Lung (tissue), 12 donors: ENCODE measurements around the gene KANK3. TPM values are rescaled to one million over a fixed set of nuclear protein-coding genes. Genes with fewer than 3 reads are reported as not detected.
"Not testable (repeated sequence)": the region's sequence is repeated elsewhere in the genome, so short reads cannot be mapped to it uniquely, and the experiment has no call there.

Experiments used
- ATAC-seq: fragments of 200-7000 bp; cut with Tn5 transposase; one replicate; pipeline ENCODE4 v1.9.1; 2020; ENCODE audit warnings: moderate number of reproducible peaks; ENCODE audit not compliant: insufficient read depth, low FRiP score
- DNase-seq, 3 donors: peaks; one replicate each; pipeline ENCODE4 v3.0.0-alpha.2; 2013 to 2017
- H3K27ac ChIP-seq, 2 donors: one replicate each; pipeline ENCODE4 v1.5.1; 2013; ENCODE audit warnings: mild to moderate bottlenecking in 2 of 2, moderate library complexity in 2 of 2, control low read depth in 1 of 2, inconsistent platforms in 1 of 2, low read depth in 1 of 2, low read length in 1 of 2
- H3K27me3 ChIP-seq, 3 donors: one replicate each; pipeline ENCODE4 v1.5.1; 2013; ENCODE audit warnings: low read length in 2 of 3; ENCODE audit not compliant: control insufficient read depth in 3 of 3, insufficient read depth in 3 of 3
- H3K36me3 ChIP-seq, 4 donors: one replicate each; pipeline ENCODE4 v1.5.1; 2013; ENCODE audit warnings: low read length in 4 of 4, mild to moderate bottlenecking in 1 of 4, moderate library complexity in 1 of 4; ENCODE audit not compliant: control insufficient read depth in 4 of 4, insufficient read depth in 4 of 4
- H3K4me1 ChIP-seq, 5 donors: one replicate each; pipeline ENCODE4 v1.5.1; 2013; ENCODE audit warnings: low read length in 5 of 5, mild to moderate bottlenecking in 2 of 5, moderate library complexity in 1 of 5; ENCODE audit not compliant: control insufficient read depth in 5 of 5, insufficient read depth in 5 of 5
- H3K4me3 ChIP-seq: one replicate; pipeline ENCODE4 v1.5.1; 2013; ENCODE audit warnings: mild to moderate bottlenecking, control low read depth, moderate library complexity
- H3K9ac ChIP-seq, 2 donors: one replicate each; pipeline ENCODE4 v1.5.1; 2013; ENCODE audit warnings: low read length in 2 of 2, control low read depth in 1 of 2; ENCODE audit not compliant: insufficient read depth in 1 of 2
- H3K9me3 ChIP-seq, 4 donors: one replicate each; pipeline ENCODE4 v1.5.1; 2013; ENCODE audit warnings: low read length in 3 of 4, mild to moderate bottlenecking in 1 of 4, moderate library complexity in 1 of 4; ENCODE audit not compliant: control insufficient read depth in 4 of 4, insufficient read depth in 3 of 4
- WGBS, 2 donors: extraction: QIAGEN DNeasy Blood & Tissue Kit; methylation state at CpG; one replicate each; pipeline ENCODE4 v1.1.7; 2013; 5-methylcytosine and 5-hydroxymethylcytosine counted together
- polyA plus RNA-seq, 2 donors: library from polyadenylated mRNA; stranded (reverse); fragments of 200-250 nt; gene quantifications; one replicate each; pipeline ENCODE4 v1.2.1, GENCODE V29; 2013
- total RNA-seq, 2 donors: library from RNA; depleted of rRNA in 1 of 2; stranded (reverse); fragments of >200 nt in 1 of 2; gene quantifications; one replicate each; pipeline ENCODE4 v1.2.1, GENCODE V29; 2014 to 2021
- TF ChIP-seq, protein P1 (sequence below): IDR thresholded peaks from 2 replicates; pipeline ENCODE4 v1.5.1; 2012; ENCODE audit warnings: mild to moderate bottlenecking; ENCODE audit errors: control extremely low read depth, extremely low read depth
- donor health status: control.
- donor health status: control.
- donor health status: Bipolar disorder and iron deficiency.
- donor health status: healthy.
- donor health status: DM: yes; HTN: yes; CAD: no.

The KANK3 gene
- total and polyA plus RNA-seq, 4 donors = 24.0 to 42.3 (median 26.7) TPM

- Histone ChIP-seq H3K27ac (peak overlapping the region in 1 of 2 donors; percentile 15), H3K9ac (no peak overlapping the region)
- 42% methylated on average over 11 of the region's 11 CpGs for WGBS, 2 donors
Measured at GRCh38 chr19:8343483-8343844, 402 bp upstream of the KANK3 start.

DNA sequence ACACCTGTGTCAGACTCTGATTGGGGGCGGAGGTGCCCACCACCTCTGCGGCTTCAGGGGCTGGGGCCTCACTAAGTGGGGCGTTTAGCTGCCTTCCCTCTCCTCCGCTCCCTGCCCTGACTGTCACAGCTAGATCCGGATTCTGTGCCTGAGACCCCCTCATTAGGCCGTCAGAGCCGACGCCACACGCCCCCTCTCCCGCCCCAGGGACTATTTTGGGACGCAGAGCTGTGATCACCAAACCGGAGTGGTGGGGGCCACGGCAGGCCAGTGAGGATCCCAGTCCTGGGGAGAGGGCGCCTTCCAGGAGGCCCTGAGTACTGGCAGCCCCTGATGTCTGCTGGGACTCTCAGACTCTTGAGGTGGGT, 762 bp downstream of the KANK3 start:
- Histone ChIP-seq H3K27me3 (peaks cover 0 to 13% (median 12%) of the 10 kb centered on the region in 3 donors), H3K4me1 (peaks cover 0 to 12% (median 6%) of the 10 kb centered on the region in 5 donors), H3K4me3 (peak overlapping the region; percentile 77), H3K36me3 (no peaks in the 10 kb centered on the region), H3K27ac (peak overlapping the region; percentile 85 to 97), H3K9me3 (no peaks in the 10 kb centered on the region), H3K9ac (no peak overlapping the region)
- 19 to 23% methylated on average over 14 of the region's 14 CpGs for WGBS, 2 donors
- no peak for DNase-seq
- TF ChIP-seq, protein P1, sequence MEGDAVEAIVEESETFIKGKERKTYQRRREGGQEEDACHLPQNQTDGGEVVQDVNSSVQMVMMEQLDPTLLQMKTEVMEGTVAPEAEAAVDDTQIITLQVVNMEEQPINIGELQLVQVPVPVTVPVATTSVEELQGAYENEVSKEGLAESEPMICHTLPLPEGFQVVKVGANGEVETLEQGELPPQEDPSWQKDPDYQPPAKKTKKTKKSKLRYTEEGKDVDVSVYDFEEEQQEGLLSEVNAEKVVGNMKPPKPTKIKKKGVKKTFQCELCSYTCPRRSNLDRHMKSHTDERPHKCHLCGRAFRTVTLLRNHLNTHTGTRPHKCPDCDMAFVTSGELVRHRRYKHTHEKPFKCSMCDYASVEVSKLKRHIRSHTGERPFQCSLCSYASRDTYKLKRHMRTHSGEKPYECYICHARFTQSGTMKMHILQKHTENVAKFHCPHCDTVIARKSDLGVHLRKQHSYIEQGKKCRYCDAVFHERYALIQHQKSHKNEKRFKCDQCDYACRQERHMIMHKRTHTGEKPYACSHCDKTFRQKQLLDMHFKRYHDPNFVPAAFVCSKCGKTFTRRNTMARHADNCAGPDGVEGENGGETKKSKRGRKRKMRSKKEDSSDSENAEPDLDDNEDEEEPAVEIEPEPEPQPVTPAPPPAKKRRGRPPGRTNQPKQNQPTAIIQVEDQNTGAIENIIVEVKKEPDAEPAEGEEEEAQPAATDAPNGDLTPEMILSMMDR = no peak
- ATAC-seq = no peak

More at GRCh38 chr19:8343483-8343844, 402 bp upstream of the KANK3 start:
- no peaks in the 10 kb centered on the region for H3K36me3 ChIP-seq
- peaks cover 0 to 12% (median 2%) of the 10 kb centered on the region in 5 donors for H3K4me1 ChIP-seq
- no peak for ATAC-seq
- DNase-seq = no peak
- H3K9me3 ChIP-seq = no peaks in the 10 kb centered on the region
- no peak overlapping the region for H3K4me3 ChIP-seq
- peaks cover 0 to 8% (median 7%) of the 10 kb centered on the region in 3 donors for H3K27me3 ChIP-seq
- TF ChIP-seq, protein P1 = no peak

DNA sequence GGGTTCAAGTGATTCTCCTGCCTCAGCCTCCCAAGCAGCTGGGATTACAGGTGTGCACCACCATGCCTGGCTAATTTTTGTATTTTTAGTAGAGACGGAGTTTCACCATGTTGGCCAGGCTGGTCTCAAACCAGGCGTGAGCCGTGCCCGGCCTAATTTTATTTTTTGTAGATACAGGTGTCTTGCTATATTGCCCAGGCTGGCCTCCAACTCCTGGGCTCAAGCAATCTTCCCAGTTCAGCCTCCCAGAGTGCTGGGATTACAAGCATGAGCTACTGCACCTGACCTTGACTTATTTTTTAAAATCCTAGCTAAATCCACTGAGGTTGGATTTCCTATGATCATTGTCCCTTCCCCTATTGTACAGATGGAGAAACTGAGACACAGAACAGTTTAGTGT, 1.6 kb downstream of the KANK3 start:
- not testable (repeated sequence) for ATAC-seq, H3K36me3 ChIP-seq, DNase-seq, H3K4me3 ChIP-seq, H3K9ac ChIP-seq, H3K9me3 ChIP-seq
- 92 to 96% methylated on average over 4 of the region's 4 CpGs for WGBS, 2 donors
- Histone ChIP-seq H3K27me3 (peaks cover 0 to 16% (median 15%) of the 10 kb centered on the region in 3 donors), H3K27ac (peak overlapping the region; percentile 85 to 97), H3K4me1 (peaks cover 0 to 12% (median 6%) of the 10 kb centered on the region in 5 donors)

GRCh38 chr19:8340341-8341096, 2.5 kb downstream of the KANK3 start:
- H3K9ac ChIP-seq = no peak overlapping the region
- peaks cover 0 to 24% (median 23%) of the 10 kb centered on the region in 3 donors for H3K27me3 ChIP-seq
- 13 to 18% methylated on average over 15 of the region's 15 CpGs for WGBS, 2 donors
- H3K9me3 ChIP-seq = no peaks in the 10 kb centered on the region
- ATAC-seq = peak; percentile 25
- no peak overlapping the region for H3K4me3 ChIP-seq
- peak; percentile 81 to 91 (median 85) for DNase-seq
- peaks cover 0 to 12% (median 6%) of the 10 kb centered on the region in 5 donors for H3K4me1 ChIP-seq
- no peaks in the 10 kb centered on the region for H3K36me3 ChIP-seq
- TF ChIP-seq, protein P1 = no peak
- peak overlapping the region; percentile 78 to 85 for H3K27ac ChIP-seq
